ENCODE measurements around the gene WFDC10B.
"Not testable (repeated sequence)": the region's sequence is repeated elsewhere in the genome, so short reads cannot be mapped to it uniquely, and the experiment has no call there.

The WFDC10B gene

DNA sequence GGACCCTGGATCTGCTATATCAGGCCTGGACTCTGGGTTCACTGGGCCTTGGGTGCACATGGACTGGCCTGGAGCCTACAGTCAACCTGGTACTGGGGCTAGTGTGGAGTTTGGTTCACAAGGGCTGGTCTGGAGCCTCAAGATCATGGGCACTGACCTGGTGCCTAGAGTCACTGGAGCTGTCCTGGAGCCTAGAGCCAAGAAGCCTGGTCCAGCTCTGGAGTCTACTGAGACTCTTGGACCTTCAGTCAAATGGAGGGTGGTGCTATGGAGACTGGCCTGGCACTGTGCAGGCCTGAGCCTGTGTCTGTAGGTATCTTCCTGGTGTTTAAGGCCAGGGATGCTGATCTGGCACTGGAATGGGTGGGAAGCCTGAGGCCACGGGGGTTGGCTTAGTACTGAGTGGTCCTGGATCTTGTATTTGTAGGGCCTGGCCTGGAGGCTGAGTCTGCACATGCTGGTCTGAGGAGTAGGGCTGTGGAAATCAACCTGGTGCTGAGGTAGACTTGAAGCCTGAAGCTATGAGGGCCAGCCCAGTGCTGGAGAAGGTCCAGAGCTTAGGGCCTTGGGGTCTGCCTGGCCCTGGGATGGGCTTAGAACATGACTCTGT lies 57.3 kb downstream of the WFDC10B start:
- DNase-seq (ENCODE audit: low read depth), result no peak

DNA sequence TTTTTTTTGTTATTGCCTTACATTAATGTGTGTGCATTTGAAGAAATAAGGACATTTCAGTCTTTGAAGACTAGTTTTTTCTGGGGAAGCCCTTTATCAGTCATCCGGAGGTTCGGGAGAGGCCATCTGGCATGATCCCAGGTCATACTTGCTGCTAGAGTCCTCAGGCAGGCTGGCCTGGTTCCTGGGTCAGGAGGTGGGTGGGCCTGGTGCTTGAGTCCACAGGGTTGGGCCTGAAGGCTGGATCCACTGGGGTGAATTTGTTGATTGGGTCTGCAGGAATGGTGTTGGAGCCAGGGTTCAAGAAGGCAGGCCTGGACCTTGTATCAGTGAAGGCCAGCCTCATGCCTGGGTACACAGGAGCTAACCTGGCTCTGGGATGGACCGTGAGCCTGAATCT lies 57.9 kb downstream of the WFDC10B start:
- no peak for DNase-seq (ENCODE audit: low read depth)

DNA sequence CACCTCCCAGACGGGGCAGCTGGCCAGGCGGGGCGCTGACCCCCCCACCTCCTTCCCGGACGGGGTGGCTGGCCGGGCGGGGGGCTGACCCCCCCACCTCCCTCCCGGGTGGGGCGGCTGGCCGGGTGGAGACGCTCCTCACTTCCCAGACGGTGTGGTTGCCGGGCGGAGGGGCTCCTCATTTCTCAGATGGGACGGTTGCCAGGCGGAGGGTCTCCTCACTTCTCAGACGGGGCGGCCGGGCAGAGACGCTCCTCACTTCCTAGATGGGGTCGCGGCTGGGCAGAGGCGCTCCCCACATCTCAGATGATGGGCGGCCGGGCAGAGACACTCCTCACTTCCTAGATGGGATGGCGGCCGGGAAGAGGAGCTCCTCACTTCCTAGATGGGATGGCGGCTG lies 59.0 kb downstream of the WFDC10B start:
- DNase-seq (ENCODE audit: low read depth), result not testable (repeated sequence)

DNA sequence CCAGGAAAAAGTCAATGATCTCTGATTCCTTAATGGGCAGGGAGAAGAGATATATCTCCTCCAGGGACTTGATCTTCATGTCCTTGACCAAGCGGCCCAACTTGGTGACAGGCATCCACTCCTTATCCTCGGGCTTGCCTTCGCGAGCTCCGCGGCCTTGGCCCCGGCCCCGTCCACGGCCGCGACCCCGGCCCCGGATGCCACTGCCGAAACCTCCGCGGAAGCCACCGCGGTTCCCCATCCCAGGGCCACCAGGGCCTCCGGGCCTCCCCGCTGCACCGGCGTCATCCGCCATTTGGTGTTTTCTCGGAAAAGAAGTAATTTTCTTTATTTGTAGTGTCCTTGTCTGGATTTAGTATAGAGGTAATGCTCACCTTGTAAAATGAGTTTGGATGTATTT lies 63.7 kb downstream of the WFDC10B start:
- not testable (repeated sequence) for DNase-seq (ENCODE audit: low read depth)

DNA sequence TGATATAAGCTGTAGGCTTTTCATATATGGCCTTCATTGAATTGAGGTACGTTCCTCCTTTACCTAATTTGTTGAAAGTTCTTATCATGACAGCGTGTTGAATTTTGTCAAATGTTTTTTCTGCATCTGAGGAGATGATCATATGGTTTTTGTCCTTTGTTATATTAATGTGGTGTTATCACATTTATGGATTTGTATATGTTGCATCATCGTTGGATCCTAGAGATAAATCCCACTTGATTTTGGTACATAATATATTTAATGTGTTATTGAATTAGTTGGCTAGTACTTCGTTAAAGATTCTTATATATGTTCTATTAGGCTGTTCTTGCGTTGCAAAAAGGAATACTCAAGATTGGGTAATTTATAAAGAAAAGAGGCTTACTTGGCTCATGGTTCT lies 65.1 kb downstream of the WFDC10B start:
- DNase-seq (ENCODE audit: low read depth), result no peak

DNA sequence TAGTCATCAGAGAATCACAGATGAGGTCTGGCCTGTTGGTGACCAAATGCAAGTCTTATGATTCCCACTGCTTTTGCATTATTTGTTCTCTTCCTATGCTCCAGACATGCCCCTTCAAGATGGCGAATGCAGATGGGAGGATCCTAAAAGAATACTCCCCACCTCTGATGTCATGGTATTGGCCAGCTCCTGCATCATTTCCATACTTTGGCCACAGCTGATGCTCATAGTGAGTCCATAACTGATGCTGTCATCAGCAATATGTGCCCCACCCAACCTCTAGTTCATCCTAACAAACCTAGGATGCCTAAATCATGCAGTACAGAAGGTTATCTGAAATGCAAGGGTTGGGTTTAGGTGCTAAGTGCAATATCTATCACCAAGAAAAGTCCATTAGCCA lies 68.3 kb downstream of the WFDC10B start:
- no peak for DNase-seq (ENCODE audit: low read depth)
